Measurements from ENCODE around the gene MAPK8IP1. TPM values are rescaled to one million over a fixed set of nuclear protein-coding genes. Genes with fewer than 3 reads are reported as not detected.

Gene MAPK8IP1
- total RNA-seq, 1 experiment from 2014 or later: 2.2 TPM

DNA sequence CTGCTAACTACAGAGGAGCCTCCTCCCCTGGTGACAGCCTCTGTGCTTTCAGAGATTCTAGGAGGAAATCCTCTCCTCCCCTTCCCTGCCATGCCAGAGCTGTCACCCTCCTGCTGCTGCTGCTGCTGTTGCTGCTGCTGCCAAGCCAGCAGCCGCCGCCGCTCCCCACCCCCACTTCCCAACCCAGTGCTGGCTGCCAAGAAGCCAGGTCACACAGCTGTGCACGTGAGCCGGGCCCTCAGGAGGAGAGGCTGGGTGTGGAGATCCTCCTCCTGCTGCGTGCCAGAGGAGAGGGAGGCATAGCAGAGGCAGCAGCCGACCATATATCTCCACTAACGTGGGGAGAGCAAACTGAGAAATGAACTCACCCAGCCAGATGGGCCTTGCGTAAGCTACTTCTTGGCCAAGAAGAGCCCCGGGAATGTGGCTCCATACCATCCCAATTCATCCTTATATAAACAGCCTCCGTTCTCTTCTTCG is 25.8 kb upstream of the MAPK8IP1 start:
- intact Hi-C loops (cut with micrococcal nuclease): loop anchor here (1.0 kb wide), 1 partner anchor 12 kb away; the partner anchor contains the start of gene CRY2
- ChIA-PET POLR2A (interaction anchor here (0.7 to 4.1 kb wide), 8 partner anchors 10 to 849 kb away, joined by 3 to 24 read pairs (median 6); partner anchors contain the start of genes CRY2 and PEX16), CTCF (interaction anchor here (0.6 to 4.4 kb wide), 6 partner anchors 9 to 714 kb away, joined by 3 to 23 read pairs (median 4); no protein-coding TSS in a partner anchor)
- no peaks in the 10 kb centered on the region for H3K27me3 Mint-ChIP-seq (ENCODE audit: insufficient read depth, unreplicated experiment)
- H3K36me3 Mint-ChIP-seq (ENCODE audit: insufficient read depth, unreplicated experiment): peaks cover 55% of the 10 kb centered on the region
- BruUV-seq (replicated peaks): no TSS peak
- TF ChIP-seq CTCF (IDR thresholded peaks at IDR 0.05; ENCODE audit: unreplicated experiment): no peak
- no peak overlapping the region for H3K4me3 Mint-ChIP-seq (ENCODE audit: unreplicated experiment)
- peak overlapping the region; percentile 8 for H3K27ac Mint-ChIP-seq (ENCODE audit: low read depth, unreplicated experiment)
- DNase-seq (ENCODE audit: unreplicated experiment): peak; percentile 92
- H3K9me3 Mint-ChIP-seq (ENCODE audit: unreplicated experiment): no peaks in the 10 kb centered on the region
- H3K4me1 Mint-ChIP-seq (ENCODE audit: insufficient read depth, unreplicated experiment): peaks cover 19% of the 10 kb centered on the region

DNA sequence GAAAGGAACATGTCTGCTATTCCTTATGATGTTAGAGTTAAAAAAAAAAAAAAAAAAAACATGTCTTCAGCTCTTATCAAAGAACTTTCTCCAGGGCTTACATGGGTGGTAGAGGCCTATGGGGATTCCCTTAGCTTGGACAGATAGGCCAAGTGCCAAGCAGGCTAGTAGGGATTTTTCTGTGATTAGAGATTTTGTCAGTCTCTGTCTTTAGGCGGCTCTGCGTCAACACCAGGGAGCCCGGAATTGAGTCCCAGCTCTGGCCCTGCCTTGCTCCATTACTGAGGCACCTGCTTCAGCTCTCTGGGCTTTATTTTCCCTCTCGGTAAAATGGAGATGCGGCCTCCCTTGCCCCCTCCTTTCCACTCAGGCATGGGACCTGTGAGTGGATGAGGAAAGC is 25.1 kb upstream of the MAPK8IP1 start:
- H3K36me3 Mint-ChIP-seq (ENCODE audit: insufficient read depth, unreplicated experiment): peaks cover 58% of the 10 kb centered on the region
- no peaks in the 10 kb centered on the region for H3K9me3 Mint-ChIP-seq (ENCODE audit: unreplicated experiment)
- ChIA-PET CTCF (interaction anchor here (0.6 to 4.4 kb wide), 4 partner anchors 14 to 715 kb away, joined by 3 to 23 read pairs (median 4); no protein-coding TSS in a partner anchor), POLR2A (interaction anchor here (0.6 to 4.1 kb wide), 8 partner anchors 9 to 849 kb away, joined by 3 to 24 read pairs (median 6); partner anchors contain the start of genes CRY2 and PEX16)
- no peak for DNase-seq (ENCODE audit: unreplicated experiment)
- H3K27me3 Mint-ChIP-seq (ENCODE audit: insufficient read depth, unreplicated experiment): no peaks in the 10 kb centered on the region
- TF ChIP-seq CTCF (IDR thresholded peaks at IDR 0.05; ENCODE audit: unreplicated experiment): no peak
- no TSS peak for BruUV-seq (replicated peaks)
- H3K27ac Mint-ChIP-seq (ENCODE audit: low read depth, unreplicated experiment): peak overlapping the region; percentile 8
- no peak overlapping the region for H3K4me3 Mint-ChIP-seq (ENCODE audit: unreplicated experiment)
- intact Hi-C loops (cut with micrococcal nuclease): no loop called here
- peaks cover 19% of the 10 kb centered on the region for H3K4me1 Mint-ChIP-seq (ENCODE audit: insufficient read depth, unreplicated experiment)

DNA sequence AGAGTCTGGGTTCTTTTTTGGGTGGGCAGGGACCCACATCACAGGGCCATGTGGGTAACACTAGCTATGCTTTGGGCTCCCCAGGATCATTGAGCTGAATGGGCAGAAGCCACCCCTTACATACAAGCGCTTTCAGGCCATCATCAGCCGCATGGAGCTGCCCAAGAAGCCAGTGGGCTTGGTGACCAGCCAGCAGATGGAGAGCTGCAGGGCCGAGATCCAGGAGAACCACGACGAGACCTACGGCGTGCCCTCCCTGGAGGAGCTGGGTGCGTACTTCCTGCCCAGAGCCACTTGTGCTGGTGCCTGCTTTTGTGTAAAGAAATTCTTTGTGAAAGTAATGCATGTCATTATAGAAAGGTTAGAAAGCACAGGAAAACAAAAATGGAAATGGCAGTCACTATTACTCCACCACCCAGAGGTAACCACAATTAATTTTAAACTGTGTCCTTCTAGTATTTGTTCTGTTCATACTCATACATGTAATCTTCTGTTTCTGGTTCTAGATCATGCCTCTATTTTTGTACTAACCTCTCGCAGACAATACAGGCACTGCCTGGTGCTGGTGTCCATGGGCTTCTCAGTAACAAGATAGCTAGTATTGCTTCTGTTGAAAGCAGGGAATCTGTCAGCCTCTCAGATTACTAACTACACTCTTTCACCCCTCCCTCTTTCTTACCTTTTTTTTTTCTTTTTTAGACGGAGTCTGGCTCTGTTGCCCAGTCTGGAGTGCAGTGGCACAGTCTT is 24.5 kb upstream of the MAPK8IP1 start:
- H3K9me3 Mint-ChIP-seq (ENCODE audit: unreplicated experiment): no peaks in the 10 kb centered on the region
- ChIA-PET CTCF (interaction anchor here (0.7 to 4.4 kb wide), 3 partner anchors 10 to 18 kb away, joined by 3 to 23 read pairs (median 3); no protein-coding TSS in a partner anchor), POLR2A (interaction anchor here (0.6 to 4.1 kb wide), 4 partner anchors 11 to 56 kb away, joined by 3 to 24 read pairs (median 10); partner anchors contain the start of gene CRY2)
- intact Hi-C loops (cut with micrococcal nuclease): no loop called here
- H3K36me3 Mint-ChIP-seq (ENCODE audit: insufficient read depth, unreplicated experiment): peaks cover 61% of the 10 kb centered on the region
- no peak overlapping the region for H3K27ac Mint-ChIP-seq (ENCODE audit: low read depth, unreplicated experiment)
- H3K4me3 Mint-ChIP-seq (ENCODE audit: unreplicated experiment): no peak overlapping the region
- DNase-seq (ENCODE audit: unreplicated experiment): no peak
- H3K4me1 Mint-ChIP-seq (ENCODE audit: insufficient read depth, unreplicated experiment): peaks cover 19% of the 10 kb centered on the region
- no peaks in the 10 kb centered on the region for H3K27me3 Mint-ChIP-seq (ENCODE audit: insufficient read depth, unreplicated experiment)
- TF ChIP-seq CTCF (IDR thresholded peaks at IDR 0.05; ENCODE audit: unreplicated experiment): no peak
- BruUV-seq (replicated peaks): no TSS peak

GRCh38 chr11:45864041-45864440 is 21.4 kb upstream of the MAPK8IP1 start:
- H3K36me3 Mint-ChIP-seq (ENCODE audit: insufficient read depth, unreplicated experiment): peaks cover 71% of the 10 kb centered on the region
- no peaks in the 10 kb centered on the region for H3K9me3 Mint-ChIP-seq (ENCODE audit: unreplicated experiment)
- no peak overlapping the region for H3K4me3 Mint-ChIP-seq (ENCODE audit: unreplicated experiment)
- no peak for TF ChIP-seq CTCF (IDR thresholded peaks at IDR 0.05; ENCODE audit: unreplicated experiment)
- POLR2A ChIA-PET: interaction anchor here (1.3 kb wide), 1 partner anchor 13 kb away, joined by 3 read pairs; no protein-coding TSS in a partner anchor
- H3K27me3 Mint-ChIP-seq (ENCODE audit: insufficient read depth, unreplicated experiment): no peaks in the 10 kb centered on the region
- intact Hi-C loops (cut with micrococcal nuclease): no loop called here
- DNase-seq (ENCODE audit: unreplicated experiment): no peak
- no peak overlapping the region for H3K27ac Mint-ChIP-seq (ENCODE audit: low read depth, unreplicated experiment)
- BruUV-seq (replicated peaks): no TSS peak
- CTCF ChIA-PET: interaction anchor here (0.7 to 2.7 kb wide), 2 partner anchors 9 to 117 kb away, joined by 3 to 11 read pairs; no protein-coding TSS in a partner anchor
- H3K4me1 Mint-ChIP-seq (ENCODE audit: insufficient read depth, unreplicated experiment): peaks cover 11% of the 10 kb centered on the region
